OCI-M1 (cell line): Measurements from ENCODE around the gene NOTCH1.
"Not testable (repeated sequence)": the region's sequence is repeated elsewhere in the genome, so short reads cannot be mapped to it uniquely, and the experiment has no call there.

ENCODE experiments used
- DNase-seq: peaks from one replicate; lab custom pipeline; 2025; lab: John Stamatoyannopoulos, UW

Gene NOTCH1

DNA sequence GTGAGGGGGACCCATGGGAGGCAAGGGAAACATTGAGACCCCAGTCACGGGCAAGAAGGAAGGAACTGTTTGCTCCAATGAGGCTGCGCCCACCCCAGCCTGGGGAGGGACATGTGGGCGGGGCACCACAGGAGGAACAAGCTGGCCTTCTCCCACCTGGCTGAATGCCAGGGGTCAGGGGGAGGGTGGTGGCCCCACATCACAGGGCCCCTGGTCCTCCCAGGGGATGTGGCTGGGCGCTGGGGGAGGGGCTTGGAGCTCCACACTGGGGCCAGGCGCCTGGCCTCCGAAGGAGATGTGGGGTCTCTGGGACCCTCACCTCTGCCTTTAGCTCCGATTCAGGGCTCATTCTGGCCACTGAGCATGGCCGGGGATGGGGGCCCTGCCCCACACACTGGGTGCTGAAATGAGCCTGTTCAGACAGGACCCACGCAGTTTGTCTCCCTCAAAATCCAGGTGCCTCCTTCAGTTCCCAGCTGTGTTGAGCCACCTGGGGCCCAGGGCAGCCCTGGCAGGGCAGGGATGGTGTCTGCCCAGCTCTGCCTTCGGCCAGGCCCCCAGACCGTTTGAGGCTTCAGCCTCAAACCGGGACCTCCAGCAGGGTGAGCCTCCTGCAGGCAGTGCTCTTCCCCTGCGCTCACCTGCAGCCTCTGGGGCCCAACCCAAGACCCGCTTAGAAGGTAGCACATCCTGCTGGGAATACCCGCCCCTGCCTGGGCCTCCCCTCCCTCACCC, 33.2 kb upstream of the NOTCH1 start:
- peak; percentile 37 for DNase-seq

DNA sequence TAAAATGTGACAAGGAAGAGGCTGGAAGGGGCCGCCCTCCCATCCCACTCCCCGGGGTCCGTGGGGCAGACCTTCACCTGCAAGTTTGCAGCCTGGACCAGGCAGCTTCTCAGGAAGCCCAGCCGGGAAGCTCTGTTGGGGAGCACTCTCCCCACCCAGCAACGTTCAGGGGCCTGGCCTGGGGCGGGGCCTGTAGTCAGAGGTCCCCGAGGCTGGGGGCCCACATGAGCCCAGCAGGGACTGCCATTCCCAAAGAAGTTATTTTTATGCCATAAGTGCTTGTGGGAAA, 32.7 kb upstream of the NOTCH1 start:
- DNase-seq, result no peak

DNA sequence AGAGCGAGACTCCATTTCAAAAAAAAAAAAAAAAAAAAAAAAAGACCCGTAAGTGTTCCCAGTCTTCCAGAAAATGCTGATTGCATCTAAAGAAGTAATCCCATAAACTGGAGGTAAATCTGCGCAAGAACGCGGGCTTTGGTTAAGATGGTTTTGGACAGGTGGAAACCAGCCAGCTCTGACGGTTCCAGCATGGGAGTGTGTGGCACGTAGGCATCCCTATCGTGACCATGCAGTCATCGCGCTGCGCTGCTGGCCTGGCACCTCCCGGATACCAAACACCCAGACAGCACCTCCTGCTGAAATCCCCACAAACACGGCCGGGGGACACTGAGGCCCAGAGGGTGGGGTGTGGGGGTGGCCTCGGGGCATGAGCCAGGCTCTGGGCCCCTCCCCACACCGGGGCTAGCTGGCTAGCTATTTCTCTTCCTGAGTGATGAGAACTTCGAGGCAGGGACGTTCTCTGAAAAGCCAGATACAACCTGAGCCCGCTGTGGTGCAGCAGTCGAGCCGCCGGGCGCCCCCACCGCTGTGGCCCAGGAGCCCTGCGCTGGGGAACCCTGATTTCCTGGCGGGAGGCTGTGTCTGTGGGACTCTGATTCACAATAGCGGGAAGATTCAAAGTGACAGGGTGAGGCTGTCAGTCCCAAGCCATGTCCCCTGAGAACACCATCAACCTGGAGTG, 32.2 kb upstream of the NOTCH1 start:
- no peak for DNase-seq

DNA sequence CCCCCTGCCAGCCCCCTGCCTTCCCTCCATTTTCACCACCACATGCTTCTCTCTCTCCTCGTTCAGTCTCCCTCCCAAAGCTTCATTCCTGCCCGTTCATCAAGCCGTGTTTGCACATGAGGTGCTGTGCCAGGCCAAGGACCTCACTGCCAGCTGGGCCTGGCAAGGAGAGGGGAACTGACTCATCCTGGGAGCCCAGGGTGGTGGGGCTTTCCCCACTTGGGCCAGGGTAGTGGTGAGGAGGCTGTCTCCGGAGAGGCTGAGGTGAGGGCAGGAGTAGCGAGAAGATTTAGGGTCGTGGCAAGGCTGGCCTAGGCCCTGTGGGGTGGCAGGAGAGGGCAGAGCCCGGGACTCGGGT, 30.4 kb upstream of the NOTCH1 start:
- no peak for DNase-seq

DNA sequence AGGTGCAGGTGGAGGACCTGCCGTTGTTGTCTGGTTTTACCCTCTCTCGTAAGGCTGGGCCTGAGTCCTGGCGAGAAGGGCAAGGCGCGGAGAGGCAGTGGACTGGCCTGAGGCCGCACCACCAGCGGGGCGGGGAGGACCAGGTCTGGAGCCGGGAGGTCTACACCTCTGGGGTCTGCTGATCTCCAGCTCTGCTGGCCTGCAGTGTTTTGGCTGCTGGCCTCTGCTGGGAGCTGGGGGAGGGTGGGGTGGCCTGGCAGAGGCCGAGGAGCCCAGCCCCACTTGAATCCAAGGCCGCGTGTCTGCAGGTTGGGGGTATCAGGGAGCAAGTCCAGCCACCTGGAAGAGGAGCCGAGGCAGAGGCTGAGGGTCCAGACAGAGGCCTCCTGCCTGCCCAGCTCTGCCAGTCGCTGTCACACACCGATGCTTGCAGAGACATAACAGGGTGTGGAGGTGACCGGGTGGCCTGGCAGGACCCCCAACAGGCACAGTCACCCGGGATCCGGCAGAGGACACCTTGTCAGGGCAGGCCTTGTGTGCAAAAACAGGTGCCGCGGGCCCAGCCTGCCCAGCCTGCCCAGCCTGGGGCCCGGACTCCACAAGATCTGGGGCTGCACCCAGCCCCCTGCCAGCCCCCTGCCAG, 29.9 kb upstream of the NOTCH1 start:
- DNase-seq, result no peak

DNA sequence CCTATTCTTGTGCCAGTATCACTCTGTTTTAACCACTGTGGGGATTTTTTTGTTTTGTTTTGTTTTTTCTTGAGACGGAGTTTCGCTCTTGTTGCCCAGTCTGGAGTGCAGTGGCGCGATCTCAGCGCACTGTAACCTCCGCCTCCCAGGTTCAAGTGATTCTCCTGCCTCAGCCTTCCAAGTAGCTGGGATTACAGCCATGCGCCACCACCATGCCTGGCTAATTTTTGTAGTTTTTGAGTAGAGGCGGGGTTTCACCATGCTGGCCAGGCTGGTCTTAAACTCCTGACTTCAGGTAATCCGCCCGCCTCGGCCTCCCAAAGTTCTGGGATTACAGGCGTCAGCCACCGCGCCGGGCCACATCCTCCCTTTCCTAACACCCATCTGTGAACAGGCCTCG, 28.8 kb upstream of the NOTCH1 start:
- DNase-seq, result not testable (repeated sequence)

DNA sequence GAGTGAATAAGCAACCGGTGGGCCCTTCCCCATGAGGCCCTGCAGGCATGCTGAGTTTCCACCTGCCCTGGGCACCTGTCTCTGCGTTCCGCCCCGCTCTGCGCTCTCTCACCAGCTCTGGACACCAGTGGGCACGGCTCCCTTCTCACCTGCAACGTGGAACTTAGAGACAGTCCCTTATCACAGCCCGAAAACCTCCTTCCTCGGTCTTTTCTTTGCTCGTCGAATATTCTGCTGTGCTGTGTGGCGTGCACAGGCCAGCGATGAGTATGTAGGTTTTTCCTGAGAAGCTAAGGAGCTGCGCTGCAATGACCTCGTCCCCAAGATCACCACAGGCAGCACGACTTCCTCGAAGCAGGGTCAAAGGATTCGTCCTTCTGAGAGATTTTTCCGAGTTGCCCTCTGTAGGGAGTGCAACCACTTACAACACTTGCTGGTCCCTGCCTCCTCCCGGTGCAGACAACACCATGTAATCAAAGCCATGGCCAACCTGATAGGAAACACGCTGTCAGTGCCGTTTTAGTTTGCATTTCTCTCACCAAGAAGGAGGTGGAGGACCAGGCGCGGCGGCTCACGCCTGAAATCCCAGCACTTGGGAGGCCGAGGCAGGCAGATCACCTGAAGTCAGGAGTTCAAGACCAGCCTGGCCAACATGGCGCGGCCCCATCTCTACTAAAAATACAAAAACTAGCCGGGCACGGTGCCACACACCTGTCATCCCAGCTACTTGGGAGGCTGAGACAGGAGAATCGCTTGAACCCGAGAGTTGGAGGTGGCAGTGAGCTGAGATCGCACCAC, 27.2 kb upstream of the NOTCH1 start:
- no peak for DNase-seq

DNA sequence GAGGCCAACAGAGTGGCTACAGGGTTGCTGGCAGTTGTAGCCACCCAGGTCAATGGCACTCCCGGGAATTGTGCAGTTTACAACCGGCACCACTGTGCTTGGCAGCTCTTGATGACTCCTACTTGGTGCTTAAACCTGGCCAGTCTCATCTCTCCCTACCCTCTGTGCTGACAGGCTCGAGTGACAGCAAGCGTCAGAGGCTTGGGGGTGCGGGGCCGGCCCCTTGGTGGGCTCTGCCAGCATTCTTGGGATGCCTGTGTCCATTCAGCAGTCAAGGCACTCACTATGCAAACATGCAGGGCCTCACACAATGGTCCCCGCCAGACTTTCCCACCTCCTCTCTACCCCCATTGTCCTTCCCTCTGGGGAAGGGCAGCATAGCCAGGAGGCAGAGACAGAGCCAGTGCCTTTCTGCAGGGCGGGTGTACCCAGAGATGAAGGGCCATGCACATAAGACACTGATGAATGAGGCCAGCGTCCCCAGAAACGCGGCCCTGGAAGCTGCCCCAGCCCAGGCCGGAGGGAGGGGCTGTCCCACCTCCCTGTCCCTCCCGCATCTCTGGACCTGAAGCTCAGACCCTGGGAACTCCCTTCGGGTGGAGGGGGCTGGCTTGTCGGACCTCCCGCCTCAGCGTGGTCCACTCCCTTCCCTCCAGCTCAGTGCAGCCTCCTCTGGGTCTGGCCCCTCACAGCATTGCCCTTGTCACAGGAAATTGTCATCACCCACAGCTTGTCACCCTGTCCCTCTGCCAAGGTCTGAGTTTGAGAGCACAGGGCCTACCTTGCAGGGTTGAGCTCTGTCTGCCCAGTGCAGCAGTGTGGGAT, 26.4 kb upstream of the NOTCH1 start:
- no peak for DNase-seq

DNA sequence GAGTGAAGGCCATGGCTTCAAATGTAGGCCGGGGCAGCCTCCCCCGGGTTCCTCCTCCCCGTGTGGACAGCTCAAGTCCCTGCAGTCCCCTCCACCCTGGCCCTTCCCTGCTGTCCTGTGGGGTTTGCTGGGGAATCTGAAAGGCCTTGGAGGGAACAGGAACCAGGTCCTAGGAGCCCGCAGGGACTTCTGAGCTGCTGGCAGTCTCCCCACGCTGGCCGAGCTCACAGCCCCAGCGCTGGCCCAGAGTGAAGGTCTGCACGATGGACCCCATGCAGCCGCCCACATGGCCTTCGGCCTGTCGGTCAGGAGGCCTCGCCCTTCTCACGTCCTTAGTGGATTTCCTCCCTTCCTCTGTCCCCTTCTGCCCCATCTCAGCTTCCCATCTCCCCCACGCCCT, 25.7 kb upstream of the NOTCH1 start:
- DNase-seq, result no peak

DNA sequence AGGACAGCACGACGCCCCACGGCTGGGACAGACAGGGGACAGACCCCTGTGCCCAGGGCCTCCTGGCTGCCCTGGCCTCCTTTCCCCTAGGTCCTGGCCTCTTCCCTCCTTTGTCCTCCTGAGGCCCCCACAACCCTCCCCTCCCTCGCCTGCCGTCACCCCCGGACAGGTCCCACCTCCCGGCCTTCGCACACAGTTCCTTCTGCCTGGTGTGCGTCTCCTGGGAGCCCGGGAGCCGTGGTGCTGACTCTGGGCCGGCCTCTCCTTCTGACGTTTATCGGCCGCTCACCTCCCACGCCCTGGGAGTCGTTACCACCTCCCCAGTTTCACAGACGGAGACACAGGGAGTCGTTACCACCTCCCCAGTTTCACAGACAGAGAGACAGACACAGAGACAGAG, 25.1 kb upstream of the NOTCH1 start:
- no peak for DNase-seq

DNA sequence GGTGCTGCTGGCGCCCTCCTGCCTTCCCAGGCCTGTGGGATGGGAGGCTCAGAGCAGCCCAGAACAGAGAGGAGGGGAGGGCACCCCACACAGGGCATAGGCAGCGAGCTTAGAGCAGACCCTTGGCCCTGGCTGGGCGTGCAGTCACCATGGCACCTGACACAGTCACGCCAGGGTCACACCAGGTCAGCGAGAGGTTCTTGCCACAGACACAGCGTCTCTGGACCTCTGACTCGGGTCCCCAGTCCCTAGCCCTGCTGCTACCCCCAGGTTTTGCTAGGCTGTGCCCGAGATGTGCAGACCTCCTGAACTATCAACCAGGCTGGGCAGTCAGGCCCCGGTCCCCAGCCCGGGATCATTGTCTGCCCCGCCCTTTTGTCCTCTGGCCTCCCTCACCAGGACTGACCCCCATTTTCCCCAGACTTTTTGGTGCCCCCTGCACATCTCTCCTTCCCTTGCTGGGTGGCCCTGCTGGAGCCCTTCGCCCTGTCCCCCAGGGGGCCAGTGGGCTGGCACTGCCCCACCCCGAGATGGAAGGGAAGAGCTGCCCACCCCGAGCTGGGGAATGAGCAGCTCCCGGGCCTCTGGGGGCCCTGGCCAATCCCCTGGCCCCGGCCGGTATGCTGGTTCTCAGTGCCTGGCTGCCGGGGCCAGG, 24.5 kb upstream of the NOTCH1 start:
- no peak for DNase-seq

DNA sequence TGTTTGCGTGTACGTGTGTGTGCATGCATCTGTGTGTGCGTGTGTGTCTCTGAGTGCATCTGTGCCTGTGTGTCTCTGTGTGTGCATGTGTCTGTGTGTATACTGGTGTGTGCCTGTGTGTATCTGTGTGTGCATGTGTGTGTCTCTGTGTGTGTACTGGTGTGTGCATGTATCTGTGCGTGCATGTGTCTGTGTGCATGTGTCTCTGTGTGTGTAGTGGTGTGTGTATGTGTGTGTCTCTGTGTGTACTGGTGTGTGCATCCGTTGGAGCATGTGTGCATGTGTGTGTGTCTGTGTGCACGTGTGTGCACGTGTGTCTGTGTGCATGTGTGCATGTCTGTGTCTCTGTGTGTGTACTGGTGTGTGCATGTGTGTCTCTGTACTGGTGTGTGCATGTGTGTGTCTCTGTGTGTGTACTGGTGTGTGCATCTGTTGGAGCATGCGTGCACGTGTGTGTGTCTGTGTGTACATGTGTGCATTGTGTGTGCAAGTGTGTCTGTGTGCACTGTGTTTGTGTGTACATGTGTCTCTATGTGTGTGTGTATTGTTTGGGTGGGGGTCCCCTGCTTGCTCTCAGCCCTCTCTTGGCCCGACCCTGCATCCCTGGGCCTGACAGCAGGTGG, 23.8 kb upstream of the NOTCH1 start:
- no peak for DNase-seq

DNA sequence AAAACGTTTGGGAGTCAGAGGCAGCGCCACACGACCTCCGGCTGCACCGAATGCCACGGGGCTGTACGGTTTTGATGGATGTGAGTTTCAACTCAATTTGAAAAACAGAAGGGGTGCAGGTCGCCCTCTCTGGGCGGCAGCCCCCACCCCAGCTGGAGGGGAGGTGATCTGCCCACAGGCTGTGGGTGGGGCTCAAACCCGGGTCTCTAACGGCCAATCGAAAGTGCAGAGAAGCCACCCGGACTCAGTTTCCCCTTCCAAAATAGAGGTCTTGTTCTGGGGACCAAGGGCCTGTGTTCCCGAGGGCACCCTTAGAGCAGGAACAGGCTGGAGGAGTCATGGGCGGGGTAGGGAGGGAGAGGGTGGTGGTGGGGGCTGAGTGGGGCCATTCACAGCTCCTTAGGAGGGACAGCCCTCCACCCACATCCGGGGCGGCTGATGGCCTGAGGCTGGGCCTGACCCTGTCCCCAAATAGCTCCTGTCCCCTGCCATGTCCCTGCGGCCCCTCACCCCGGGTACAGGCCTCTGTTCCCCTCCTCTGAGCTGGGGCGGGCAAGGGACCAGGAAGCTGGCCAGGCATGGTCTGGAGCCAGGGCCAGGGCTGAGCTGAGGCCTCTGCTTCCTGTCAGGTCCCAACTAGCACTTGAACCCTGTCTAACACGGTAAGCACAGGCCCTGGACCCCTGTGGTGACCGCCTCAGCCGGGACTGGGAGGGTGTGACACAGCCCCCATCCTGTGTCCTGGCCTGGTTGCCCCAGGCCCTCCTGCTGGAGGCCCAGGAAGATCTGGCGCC, 22.6 kb upstream of the NOTCH1 start:
- DNase-seq, result no peak

DNA sequence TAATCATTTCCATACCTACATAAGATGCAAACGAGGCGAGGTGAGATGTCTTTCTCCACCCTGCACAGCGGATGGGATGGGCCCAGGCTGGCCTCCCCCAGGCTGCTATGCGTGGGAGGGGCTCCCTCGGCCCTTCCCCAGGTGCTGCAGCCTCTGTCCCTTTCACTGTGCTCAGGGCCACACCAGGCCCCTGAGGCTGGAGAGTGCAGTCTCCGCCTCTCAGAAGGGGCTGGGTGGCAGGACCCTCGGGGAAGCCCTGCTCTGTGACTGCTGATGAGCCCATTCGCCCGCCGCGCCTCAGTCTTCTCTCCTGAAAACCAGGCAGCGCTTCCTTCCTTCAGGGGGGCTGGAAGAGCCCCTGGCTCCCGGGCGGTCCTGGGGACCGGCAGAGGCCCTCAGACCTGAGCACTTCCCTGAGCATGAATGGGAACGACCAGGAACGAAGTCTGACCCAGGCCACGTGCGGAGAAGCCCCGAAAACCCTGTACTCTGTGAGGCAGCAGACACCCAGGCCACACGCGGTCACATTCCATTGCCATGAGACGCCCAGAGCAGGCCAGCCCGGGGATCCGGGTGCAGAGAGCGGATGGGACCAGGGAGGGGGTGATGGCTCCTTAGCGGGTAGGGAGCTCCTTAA, 21.9 kb upstream of the NOTCH1 start:
- no peak for DNase-seq

DNA sequence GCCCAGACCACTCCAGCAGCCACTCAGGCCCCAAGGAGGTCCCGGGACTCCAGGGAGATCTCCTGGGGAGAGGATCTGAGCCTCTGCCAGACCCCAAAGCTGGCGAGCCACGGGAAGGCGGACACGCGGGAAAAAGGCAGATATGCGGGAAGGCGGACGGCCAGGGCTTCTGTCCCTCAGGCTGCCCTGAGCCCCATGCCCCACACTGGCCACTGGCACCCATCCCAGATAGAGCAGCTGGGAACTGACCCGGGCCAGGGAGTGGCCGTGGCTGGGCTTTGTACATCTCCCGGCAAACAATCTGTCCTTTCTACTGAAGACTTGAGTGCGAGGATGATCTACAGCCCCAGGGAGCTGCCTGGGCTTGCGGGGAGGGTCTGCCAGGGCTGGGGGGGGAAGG, 21.1 kb upstream of the NOTCH1 start:
- DNase-seq, result no peak

DNA sequence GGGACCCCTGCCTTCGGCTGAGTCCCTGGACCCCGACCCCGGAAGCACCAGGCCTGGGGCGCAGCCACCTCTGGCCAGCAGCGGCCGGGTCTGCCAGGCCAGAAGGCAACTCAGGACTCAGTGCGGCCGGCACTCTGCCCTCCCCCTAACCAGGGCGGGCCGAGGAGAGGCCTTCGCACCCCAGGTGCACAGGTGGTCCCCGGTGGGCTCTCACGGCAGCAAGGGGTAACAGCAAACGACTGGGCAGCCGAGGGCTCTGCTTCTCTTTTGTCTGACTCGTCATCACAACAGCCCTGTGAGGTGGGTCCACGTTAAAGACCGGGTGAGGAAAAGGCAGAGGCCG, 20.7 kb upstream of the NOTCH1 start:
- DNase-seq, result no peak

DNA sequence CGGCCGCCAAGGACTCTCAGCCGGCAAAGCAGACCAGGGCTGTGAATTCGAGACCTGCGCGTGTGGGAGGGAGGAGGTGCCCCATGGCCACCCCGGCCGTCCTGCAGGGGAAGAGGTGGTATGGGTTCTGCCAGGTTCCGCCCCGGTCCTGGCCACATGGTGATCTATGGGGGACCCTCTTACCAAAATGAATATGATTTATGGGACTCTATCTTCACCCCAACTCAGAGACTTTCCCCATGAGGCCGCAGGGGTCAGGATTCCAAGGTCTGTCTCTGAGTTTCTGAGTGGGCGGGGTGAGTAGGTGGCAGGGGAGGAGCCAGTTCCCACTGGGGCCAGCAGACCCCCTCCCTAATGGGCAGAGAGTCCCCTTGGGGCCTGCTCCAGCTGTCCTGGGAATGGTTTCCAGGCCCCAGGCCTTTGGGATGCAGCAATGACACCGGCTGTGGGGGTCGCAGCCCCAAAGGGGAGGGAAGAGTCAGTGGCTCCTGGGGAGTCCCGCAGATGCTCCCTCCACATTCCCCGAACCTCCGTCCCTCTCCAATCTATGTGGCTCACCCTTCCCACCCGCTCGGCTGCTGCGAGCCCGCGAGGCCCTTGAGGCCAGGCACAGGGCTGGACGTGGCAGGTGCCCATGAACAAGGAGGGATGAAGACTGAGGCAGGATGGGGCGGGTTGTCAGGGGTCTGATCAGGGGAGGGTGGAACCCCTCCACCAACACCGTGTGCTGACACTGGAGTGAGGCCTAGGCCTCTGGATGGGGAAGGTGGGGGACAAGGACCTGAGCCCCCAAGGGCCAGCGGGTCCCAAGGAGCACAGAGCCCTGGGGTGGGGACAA, 20.1 kb upstream of the NOTCH1 start:
- DNase-seq, result no peak

DNA sequence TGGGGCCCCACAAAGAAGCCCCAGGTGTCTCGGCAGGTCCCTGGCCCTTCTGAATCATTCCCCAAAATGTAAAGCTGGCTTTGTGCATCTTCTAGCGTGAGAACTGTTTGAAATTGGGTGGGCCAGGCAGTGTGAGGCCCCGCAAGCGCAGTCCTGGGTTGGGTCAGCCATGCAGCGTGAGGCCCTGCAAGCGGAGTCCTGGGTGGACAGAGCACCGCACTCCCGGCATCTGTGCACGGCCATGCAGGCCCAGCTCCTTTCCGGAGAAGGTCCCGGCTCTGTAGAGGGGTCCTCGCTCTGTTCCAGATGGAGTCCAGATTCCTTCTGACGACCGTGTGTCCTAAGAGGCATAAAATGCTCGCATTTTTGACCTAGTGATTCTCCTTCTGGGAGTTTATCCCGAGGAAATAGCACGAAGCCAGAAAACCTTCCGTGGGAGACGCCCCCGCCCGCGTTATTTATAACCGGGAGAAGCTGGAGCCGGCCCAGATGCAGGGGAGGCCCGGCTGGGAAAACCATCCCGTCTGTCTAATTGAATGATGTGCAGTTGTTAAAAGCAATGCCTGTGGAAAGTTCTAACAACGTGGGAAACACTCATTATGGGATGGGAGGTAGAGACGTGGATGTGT, 19.4 kb upstream of the NOTCH1 start:
- no peak for DNase-seq
